ENCODE measurements around the gene LDB3.

- TF ChIP-seq CTCF (IDR thresholded peaks at IDR 0.05; ENCODE audit: low read depth, low read length, poor library complexity, severe bottlenecking) (no peak), EZH2phosphoT487 (IDR thresholded peaks at IDR 0.05; ENCODE audit: borderline replicate concordance, low read length) (no peak)
Measured at GRCh38 chr10:86709396-86710185, 41.3 kb downstream of the LDB3 start.

Measured in DOHH2 (cell line).